OCI-M2 (cell line): ENCODE results near the gene LMTK2.

Source experiments
- DNase-seq: peaks from one replicate; lab custom pipeline; 2025; ENCODE audit not compliant: unreplicated experiment; lab: John Stamatoyannopoulos, UW

Gene LMTK2

DNA sequence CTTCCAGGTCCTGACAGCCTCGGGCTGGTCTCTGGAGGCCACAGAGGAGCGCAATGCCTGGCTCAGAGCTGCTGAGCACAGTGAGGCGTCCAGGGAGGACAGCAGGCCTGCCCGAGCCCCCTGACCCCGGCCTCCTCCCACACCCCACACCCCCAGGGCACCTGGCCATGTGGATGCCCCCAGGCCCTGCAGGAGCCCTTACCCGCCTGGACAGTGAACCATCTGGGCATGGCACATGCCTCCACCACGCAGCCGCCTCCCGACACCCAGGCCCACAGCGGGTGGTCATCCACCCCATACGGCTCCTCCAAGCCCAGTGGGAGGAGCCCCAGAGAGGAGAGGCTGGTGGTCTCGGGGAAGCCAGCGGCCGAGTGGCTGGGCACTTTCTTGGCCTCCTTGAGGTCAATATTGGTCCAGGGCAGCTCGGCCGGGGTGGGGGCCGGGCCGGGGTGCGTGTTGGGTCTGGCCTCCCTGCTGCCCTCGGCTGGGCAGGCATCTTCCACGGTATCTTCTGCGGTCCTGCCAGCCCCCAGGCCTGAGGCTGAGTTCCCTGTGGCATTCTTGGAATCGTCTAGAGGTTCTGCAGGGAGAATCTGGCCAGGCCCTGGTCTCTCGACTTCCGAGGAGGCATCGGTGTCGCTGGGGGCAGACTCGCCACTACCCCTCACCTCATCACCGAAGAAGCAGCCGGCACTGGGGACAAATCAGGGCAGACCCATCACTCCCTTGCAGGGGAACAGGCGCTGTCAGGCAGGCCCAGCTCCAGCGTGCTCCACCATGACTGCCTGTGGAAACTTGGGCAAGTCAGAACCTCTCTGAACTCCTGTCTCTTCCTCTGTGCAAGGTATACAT is 126.8 kb downstream of the LMTK2 start:
- no peak for DNase-seq

DNA sequence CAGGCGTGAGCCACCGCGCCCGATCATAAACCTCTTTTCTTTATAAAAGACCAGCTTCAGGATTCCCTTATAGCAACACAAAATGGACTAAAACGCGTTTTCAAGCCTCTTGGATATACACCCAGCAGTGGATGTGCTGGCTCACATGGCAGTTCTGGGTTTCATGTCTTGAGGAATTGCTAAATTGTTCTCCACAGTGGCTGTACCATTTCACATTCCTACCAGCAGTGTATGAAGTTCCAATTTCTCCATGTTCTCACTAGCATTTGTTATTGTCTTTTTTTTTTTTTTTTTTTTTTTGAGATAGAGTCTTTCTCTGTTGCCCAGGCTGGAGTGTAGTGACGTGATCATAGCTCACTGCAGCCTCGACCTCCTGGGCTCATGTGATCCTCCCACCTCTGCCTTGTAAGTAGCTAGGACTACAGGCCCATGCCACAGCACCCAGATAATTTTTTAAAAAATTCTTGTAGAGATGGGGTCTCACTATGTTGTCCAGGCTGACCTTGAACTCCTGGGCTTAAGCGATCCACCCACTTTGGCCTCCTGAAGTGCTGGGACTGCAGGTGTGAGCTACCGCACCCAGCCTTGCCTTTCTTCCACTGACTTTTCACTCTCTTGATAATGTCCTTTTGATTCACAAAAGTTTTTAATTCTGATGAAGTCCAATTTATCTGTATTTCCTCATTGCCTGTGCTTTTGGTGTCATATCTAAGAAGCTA is 127.9 kb downstream of the LMTK2 start:
- DNase-seq = no peak

DNA sequence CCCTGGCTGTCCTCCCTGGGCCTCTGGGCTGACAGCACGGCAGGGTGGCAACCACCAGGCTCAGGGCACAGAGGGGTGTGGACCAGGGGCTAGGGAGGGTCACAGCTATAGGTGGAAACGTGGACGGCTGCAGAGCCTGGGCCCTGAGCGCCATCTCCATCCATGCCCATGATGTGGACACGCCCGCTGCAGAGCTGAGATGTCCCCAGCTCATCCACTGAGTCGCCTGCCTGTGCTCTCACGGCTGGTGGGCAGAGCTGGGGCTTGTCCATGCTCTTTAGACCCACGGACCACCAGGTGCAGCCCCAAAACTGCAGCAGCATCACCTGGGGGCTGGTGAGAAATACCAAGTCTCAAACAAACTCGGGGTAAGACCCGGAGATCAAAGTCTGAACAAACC is 129.2 kb downstream of the LMTK2 start:
- DNase-seq = no peak

DNA sequence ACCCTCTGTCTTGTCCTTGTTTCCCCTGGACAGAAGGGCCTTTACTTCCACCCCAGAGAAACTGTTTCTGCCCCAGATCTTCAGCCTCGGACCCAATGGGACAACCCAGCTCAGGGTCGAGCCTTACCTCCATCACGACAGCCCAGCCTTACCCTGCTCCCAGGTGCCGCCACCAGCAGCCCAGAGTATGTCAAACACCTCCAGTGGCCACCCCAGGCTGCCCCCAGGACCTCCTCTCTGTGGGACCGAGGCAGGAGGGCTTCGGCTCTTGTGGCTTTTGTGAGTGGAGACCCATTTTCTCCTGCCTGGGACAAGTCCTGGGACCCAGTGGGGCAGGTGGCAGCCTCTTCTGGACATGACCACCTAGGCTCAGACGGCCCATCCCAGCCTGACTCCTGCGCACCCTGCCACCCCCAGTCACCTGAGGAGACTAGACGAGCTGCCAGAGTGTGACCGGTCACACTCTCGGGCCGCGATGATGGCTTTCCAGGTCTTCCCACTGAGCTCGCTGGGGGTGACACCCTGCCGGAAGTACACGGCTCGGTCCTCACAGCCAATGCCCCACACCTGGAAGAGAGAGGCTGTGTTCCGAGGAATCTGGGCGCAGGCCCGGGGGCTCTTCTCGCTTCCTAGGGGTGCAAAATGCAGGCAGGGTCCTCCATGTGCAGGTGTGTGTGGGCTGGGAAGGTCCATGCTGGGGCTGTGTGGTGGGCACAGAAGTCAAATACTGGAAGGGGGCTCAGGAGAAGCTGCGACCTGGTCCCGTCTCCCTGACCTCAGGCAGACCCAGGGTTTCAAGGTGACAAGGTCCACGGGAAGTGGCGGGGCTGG is 129.9 kb downstream of the LMTK2 start:
- DNase-seq = no peak

DNA sequence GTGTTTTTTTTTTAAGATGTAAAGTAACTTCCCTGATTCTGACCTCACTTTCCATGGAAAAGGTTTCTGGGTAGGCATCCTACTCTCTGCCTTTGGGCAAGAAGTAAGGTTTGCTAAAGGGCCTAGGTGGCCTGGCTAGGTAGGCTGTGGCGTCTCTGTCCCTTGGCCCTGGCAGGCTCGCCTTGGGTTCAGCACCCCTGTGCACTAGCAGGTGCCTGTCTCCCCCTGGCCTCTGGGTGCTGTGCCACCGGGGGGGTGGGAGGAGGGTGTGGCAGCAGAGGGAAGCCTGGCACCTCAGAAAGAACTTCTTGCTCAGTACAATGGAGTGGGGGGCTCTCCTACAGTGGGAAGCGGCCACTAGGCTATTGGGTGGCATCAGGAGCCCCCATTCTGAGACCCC is 131.4 kb downstream of the LMTK2 start:
- DNase-seq = no peak

DNA sequence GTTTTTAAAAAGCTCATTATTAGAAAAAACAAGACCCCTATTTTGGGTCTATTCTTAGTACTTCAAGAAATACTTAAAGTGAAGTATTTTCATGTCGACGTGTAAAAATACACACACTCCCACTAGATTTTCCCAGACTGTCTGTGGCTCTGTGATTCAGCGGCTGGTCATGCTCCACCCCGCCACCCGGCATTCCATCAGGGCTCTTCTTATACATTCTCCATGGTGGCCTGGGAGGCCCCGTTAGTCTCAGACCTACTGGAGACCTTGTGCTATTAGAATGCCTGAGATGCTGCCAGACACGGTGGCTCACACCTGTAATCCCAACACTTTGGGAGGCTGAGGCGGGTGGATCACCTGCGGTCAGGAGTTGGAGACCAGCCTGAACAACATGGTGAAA is 132.3 kb downstream of the LMTK2 start:
- no peak for DNase-seq

DNA sequence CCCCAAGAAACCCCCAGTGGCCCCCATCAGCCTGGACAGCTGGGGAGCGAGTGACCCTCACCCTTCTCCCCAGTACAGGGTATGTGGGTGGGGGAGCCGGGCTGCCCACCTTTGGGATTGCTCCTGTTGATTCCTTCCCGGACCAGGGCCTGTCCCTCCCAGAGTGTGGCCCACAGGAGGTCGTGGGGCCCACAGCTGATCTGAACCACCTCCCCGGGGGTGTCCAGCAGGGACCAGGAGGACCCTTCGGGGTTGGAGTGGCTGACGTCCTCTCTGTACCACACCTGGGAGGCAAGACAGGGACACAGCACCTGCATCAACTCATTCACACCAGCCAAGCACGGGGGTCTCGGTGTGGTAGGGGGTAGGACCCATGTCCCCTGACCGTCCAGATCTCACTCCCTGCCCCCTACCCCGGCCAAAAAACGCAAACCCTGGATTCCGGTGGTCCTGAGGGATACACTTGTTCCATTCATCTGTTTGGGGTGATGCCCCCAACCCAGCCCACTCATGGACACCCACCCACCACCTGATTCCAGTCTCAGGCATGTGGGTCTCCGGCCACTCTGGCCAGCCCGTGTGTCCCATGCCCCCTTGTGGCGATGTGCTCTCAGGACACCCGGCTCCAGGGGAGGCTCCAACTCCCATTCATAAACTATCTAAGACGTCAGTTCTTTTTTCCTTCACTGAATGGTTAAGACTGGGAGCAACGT is 134.5 kb downstream of the LMTK2 start:
- no peak for DNase-seq

DNA sequence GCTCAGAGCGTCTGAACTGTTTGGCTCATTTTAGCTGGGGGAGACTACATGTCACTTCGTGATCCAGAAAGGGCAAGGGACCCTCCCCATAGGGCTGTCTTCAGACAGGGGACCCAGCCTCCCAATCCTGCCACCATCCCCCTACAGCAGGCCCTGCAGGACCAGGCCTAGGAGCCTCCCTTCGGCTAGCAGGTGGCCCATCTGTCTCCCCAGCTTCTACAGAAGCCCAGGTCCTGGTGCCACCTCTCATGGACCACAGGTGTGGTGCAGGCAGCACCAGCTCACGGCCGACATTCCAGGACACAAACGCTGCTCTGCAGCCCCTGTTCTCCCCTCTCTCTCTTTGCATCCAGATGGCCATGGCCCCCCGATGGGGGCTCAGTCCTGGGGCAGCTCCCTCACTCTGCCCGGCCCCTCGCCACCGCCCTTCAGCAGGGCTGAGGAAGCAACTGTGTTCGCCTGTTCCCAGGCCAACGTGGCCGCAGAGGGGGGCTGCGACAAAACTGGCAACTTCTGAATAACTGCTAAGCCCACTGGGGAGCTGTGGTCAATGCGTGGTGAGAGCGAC is 135.1 kb downstream of the LMTK2 start:
- no peak for DNase-seq

DNA sequence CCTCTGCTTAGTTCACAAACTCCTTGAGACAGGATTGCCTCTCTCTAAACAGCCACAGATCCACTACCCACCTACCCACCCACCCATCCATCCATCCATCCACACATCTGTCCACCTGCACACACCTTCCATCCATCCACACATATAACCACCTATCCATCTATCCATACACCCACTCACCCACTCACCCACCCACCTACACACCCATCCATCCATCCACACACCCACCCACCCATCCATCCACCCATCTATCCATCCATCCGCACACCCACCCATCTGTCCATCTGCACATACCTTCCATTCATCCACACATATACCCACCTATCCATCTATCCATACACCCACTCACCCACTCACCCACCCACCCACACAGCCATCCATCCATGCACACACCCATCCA is 135.7 kb downstream of the LMTK2 start:
- no peak for DNase-seq

DNA sequence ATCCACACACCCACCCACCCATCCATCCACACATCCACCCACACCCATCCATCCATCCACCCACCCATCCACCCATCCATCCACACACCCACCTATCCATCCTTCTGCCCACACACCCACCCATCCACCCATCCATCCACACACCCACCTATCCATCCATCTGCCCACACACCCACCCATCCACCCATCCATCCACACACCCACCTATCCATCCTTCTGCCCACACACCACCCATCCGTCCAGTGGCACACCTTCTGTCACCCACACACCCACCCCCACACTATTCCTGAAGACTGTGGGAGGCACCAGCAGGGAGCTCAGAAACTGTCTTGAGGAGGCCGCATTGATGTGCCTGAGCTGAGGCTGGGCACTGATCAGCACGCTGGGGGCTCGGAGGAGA is 136.3 kb downstream of the LMTK2 start:
- no peak for DNase-seq

DNA sequence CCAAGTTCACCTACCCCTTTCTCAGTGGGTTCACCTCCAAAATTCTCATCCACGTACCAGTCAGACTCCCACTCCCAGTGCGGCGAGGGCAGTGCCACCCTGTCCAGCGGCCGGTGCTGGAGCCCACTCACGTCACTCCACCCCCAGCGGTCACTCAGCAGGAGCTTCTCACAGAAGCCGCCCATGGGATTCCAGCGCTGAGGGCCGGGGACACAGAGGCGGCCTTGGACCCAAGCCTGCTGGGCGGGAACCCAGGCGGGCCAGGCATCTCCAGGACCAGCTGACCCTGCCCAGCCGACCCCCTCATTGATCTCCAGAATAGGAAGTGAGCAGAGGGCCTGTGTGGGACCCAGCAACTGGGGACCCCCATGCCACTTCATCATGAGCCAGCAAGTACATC is 138.2 kb downstream of the LMTK2 start:
- no peak for DNase-seq

DNA sequence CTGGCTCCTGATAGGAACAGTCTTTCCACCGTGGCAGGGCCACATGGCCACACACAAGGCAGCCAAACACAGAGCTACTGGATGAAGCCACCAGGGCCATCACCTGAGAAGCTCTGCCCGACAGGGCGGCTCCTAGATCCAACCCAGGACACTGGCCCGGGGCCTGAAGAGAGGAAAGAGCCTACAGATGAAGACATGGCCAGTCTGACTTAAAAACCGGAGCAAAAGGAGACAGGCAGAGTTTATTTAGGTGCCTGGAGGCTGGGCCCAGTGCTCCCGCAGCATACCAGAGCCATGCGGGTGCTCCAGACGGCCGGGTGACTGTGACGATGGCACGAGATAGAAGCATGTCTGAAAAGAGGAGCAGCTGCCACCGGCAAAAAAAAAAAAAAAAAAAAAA is 141.5 kb downstream of the LMTK2 start:
- no peak for DNase-seq

DNA sequence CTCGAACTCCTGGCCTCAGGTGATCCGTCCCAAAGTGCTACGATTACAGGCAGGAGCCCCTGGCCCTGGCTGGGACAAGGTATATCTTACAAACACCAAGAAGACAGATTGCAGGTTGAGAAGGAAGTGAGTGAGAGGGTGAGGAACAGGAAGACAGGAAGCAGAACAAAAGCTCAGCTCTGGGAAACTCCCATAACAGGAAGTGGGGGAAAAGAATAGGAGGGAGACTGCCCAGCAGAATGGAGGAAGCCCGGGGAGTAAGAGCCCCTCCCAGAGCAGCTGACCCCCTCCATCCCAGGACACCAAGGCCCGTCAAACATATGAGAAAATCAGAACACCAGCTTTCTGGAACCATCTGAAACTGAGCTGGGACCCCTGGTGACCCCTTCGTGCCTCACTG is 142.4 kb downstream of the LMTK2 start:
- no peak for DNase-seq

DNA sequence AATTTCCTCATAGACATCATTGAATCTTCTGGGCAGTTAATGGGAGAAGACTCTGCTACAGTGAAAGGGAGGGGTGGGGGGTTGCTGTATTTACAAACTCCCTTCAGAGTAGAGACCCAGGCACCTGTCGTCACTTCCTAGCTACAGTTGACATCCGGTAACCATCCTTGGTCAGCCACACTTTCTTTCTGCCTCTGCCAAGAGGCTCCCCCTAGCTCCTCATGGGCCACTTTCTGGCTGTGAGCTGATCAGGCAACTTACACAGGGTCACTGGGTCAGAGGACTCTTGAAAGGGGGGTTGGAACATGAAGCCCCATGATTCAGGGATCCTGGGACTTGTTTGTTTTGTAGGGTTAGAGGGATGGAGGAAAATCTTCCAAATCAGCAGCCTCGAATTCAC is 144.1 kb downstream of the LMTK2 start:
- DNase-seq = no peak

DNA sequence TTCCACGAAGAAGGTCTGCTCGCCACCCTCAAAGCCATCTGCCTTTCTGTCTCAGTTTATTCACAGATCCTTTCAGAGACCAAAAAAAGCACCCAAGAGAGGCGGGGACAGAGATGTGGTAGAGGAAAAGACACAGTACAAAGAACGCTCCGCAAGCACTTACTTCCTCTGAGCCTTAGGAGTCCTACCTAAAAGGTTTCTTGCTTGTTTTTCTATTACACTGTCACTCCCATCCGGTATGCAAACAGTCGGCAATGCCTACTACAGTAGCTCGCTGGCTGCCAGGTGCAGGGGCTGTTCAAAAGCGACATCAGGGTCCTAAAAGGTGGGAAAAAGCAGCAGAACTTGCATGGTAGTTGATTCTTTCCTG is 144.6 kb downstream of the LMTK2 start:
- DNase-seq = no peak

DNA sequence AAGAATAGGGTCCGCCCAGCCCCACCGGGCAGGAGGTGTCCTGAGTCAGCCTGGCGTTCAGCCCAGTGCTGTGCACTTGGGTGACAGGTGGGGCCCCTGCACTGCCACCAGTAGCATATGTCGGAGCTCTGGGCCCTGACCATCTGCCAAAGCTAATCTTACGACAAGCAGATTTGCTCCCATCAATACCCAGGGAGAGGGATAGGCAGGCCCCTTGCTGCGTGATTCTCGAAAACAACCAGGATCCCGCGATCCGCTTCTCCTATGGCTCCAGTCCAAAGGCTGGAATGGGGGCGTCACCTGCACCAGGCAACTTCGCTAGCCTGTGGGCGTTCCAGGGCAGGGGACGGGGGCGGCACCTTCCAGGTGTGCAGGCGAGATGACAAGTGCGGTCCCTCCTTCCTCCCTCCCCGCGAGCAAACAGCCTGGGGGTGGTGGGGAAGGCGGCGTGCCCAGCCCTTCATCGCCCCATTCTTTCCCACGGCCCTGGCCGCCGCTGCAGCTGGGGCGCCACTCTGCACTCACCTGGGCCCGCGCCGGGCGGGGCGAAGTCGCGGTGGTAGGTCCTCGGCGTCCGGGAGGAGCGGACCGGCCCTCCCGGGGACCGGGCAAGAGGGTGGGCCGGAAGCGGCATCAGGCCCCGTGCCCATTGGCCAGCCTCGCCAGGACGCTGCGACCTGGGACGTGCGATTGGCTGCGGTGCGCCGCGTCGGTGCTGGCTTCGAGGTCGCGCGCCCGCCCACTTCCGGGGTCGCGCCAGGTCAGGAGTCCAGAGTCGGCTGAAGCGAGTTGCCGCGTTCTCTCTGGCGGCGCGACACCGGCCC is 145.2 kb downstream of the LMTK2 start, which contains the start of gene TECPR1:
Gene TECPR1 (minus strand): TSS at position 632 of the 824 bp plus-strand sequence. CDS start 6,086 bp downstream, outside the sequence.
- no peak for DNase-seq

DNA sequence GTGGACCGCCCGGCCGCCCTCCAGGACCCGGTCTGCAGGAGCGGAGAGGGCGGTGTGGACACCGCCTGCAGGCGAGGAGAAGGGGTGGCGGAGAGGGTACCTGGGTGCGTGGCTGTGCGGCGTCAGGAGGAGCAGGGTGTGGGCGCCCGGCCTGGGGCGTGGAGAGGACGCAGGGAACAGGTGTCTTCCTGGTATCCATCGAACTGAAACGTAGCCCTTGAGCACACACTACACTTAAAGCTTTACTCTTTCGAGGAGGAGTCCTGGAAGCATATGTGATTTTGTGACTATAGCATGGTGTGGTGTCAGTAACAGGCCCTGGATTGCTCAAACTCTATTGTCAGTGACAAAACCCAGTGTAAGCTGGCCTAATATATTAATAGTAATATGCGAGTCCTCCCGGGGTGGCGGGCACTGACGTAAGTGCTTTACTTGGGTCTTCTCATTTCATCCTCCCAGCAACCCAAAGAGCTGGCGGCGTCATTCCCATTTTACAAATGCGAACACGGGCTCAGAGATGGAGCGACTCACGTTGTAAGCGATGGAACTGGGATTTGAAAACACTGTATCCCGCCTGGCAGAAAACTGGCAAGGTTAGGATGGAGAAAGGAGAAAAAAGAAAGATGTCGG is 145.9 kb downstream of the LMTK2 start:
- DNase-seq = no peak

DNA sequence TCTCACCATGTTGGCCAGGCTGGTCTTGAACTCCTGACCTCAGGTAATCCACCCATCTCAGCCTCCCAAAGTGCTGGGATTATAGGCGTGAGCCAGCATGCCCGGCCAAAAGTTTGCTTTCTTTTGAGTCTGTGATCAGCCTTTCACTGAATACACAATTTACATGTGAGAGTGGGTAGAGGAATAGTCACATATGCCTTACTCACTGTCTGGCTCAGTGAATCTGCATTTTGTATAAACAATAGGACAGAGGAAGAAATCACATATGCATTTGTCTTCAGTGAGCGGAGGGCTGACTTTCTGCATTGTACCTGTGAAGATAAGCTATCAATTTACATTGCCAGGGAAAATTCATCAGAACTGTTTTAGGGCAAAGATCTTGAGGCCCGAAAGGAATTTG is 147.9 kb downstream of the LMTK2 start:
- DNase-seq = no peak

DNA sequence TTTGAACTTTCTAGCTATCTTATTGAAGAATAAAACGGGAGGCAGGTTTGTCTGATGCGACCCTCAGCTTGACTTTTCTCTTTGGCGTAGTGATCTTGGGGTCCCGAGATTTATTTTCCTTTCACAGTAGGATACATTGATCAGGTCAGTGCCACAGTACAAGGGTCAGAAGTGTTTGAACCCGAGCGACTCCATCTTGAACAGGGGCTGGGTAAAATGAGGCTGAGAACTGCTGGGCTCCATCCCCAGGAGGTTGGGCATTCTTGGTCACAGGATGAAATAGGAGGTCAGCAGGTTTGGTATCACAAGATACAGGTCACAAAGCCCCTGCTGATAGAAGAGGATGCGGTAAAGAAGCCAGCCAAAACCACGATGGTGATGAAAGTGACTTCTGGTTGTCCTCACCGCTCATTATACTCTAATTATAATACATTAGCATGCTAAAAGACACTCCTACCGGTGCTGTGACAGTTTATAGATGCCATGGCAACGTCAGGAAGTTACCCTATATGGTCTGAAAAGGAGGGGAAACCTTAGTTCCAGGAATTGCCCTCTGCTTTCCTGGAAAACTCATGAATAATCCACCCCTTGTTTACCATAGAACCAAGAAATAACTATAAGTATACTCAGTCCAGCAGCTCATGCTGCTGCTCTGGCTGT is 148.4 kb downstream of the LMTK2 start:
- no peak for DNase-seq
